ENCODE results near the gene WNT7B. TPM values are rescaled to one million over a fixed set of nuclear protein-coding genes. Genes with fewer than 3 reads are reported as not detected.

WNT7B gene
- total RNA-seq, 1 donor from 2014 or later: 1.8 TPM

DNA sequence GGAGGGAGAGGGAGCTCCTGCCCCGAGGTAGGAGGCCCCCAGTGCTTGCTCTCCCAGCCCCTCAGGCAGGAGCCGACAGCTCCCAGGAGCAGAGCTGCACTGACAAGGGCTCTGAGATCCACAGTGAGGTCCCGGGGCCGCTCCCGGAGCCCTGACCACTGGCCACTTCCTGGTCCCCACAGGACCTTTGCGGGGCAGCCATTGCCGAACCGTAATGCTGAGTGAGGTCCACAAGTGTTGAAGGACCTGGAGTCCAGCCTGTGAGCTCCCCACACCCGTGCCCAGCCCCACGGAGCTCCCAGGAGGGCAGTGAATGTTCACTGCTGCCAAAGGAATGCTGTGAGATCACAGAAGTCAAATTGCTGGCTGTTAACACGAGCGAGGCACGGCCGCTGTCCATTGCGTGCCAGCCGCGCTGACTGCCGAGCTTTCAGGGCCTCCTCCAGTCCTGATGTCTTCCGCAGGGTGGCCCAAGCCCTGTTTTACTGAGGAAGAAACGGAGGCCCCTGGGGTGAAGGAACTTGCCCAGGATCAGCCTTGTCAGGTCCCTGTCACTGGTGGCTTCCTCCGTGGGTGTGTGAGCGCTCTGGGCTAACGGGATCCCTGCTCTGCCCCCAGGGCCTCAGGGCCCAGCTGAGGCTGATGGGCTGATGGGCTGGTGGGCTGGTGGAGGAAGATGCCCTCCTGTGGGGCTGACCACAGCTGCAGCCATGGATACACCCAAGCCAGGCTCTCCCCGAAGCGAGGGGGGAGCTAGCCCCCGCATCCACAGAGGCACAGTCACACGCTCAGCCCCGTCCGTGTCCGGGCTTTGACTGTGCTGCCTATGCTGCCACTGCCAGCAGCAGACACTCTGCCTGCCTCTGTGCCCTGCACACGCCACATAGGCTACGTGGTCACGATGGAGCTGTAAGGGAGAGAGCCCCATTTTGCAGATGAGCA is 70.8 kb downstream of the WNT7B start:
- Histone ChIP-seq H3K27me3 (peaks cover 18% of the 10 kb centered on the region), H3K9ac (no peak overlapping the region), H3K4me3 (no peak overlapping the region), H3K9me3 (ENCODE audit: low read depth) (no peaks in the 10 kb centered on the region), H3K27ac (peak overlapping the region; percentile 86), H3K79me2 (ENCODE audit: low read depth) (no peaks in the 10 kb centered on the region), H3K4me2 (peak overlapping the region; percentile 73), H4K20me1 (ENCODE audit: low read depth) (peaks cover 11% of the 10 kb centered on the region), H3F3A (ENCODE audit: low read depth) (peaks cover 44% of the 10 kb centered on the region), H3K4me1 (peaks cover 61% of the 10 kb centered on the region), H3K36me3 (no peaks in the 10 kb centered on the region), H2AFZ (replicated peaks) (no peak overlapping the region)
- TF ChIP-seq, protein P1, sequence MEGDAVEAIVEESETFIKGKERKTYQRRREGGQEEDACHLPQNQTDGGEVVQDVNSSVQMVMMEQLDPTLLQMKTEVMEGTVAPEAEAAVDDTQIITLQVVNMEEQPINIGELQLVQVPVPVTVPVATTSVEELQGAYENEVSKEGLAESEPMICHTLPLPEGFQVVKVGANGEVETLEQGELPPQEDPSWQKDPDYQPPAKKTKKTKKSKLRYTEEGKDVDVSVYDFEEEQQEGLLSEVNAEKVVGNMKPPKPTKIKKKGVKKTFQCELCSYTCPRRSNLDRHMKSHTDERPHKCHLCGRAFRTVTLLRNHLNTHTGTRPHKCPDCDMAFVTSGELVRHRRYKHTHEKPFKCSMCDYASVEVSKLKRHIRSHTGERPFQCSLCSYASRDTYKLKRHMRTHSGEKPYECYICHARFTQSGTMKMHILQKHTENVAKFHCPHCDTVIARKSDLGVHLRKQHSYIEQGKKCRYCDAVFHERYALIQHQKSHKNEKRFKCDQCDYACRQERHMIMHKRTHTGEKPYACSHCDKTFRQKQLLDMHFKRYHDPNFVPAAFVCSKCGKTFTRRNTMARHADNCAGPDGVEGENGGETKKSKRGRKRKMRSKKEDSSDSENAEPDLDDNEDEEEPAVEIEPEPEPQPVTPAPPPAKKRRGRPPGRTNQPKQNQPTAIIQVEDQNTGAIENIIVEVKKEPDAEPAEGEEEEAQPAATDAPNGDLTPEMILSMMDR (IDR thresholded peaks at IDR 0.05): no peak
- TF ChIP-seq EZH2phosphoT487 (IDR thresholded peaks at IDR 0.05) (no peak), EZH2 (IDR thresholded peaks at IDR 0.05) (no peak)
- peaks cover 17% of the 10 kb centered on the region for H3K27me3 Mint-ChIP-seq (ENCODE audit: insufficient read depth, low read depth)
- peaks cover 62% of the 10 kb centered on the region for H3K4me1 Mint-ChIP-seq
- H3K9me3 Mint-ChIP-seq: no peaks in the 10 kb centered on the region
- peak; percentile 67 for DNase-seq (ENCODE audit: low spot score)
- H3K27ac Mint-ChIP-seq: peak overlapping the region; percentile 98
- peak overlapping the region; percentile 71 for H3K4me3 Mint-ChIP-seq
- H3K36me3 Mint-ChIP-seq: no peaks in the 10 kb centered on the region

DNA sequence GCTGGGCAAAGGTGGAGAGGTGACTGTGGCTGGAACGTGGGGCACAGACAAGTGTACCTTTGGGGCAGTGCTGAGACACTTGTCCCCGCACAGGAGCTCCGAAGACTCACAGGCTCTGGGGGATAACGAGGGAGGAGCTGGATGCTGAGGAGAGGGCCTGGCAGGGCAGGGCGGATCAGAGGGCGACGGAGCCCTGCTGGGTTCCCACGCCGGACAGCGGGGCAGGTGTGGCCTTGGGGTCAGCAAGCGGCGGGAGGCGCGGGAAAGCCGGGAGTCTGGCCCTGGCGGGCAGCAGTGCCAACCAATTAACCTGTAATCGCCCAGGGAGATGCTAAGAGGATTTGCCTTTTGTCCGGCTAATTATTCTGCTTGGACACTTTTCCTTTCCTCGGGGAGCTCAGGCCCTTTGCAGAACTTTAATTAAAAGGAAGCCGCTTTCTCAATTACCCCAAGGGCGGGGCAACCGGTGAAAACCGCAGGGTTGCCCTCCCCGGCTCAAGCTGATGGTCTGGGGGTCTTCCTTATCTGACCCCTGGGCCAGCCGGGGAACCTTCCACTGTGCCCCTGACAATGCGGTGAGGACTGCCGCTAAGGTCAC is 71.5 kb downstream of the WNT7B start:
- DNase-seq (ENCODE audit: low spot score): peak; percentile 95
- no peak overlapping the region for H3K9ac ChIP-seq
- H2AFZ ChIP-seq (replicated peaks): no peak overlapping the region
- TF ChIP-seq EZH2phosphoT487 (IDR thresholded peaks at IDR 0.05): peak; percentile 89
- TF ChIP-seq, protein P1 (IDR thresholded peaks at IDR 0.05): no peak
- peak overlapping the region; percentile 73 for H3K4me2 ChIP-seq
- H3K27me3 ChIP-seq: peaks cover 18% of the 10 kb centered on the region
- Mint-ChIP-seq H3K36me3 (no peaks in the 10 kb centered on the region), H3K27ac (peak overlapping the region; percentile 90), H3K4me1 (peaks cover 56% of the 10 kb centered on the region), H3K4me3 (peak overlapping the region; percentile 21), H3K27me3 (ENCODE audit: insufficient read depth, low read depth) (peaks cover 21% of the 10 kb centered on the region), H3K9me3 (no peaks in the 10 kb centered on the region)
- H3K4me1 ChIP-seq: peaks cover 55% of the 10 kb centered on the region
- no peaks in the 10 kb centered on the region for H3K36me3 ChIP-seq
- peaks cover 11% of the 10 kb centered on the region for H4K20me1 ChIP-seq (ENCODE audit: low read depth)
- H3K79me2 ChIP-seq (ENCODE audit: low read depth): no peaks in the 10 kb centered on the region
- H3K27ac ChIP-seq: peak overlapping the region; percentile 86
- H3F3A ChIP-seq (ENCODE audit: low read depth): peaks cover 38% of the 10 kb centered on the region
- no peaks in the 10 kb centered on the region for H3K9me3 ChIP-seq (ENCODE audit: low read depth)
- H3K4me3 ChIP-seq: no peak overlapping the region

DNA sequence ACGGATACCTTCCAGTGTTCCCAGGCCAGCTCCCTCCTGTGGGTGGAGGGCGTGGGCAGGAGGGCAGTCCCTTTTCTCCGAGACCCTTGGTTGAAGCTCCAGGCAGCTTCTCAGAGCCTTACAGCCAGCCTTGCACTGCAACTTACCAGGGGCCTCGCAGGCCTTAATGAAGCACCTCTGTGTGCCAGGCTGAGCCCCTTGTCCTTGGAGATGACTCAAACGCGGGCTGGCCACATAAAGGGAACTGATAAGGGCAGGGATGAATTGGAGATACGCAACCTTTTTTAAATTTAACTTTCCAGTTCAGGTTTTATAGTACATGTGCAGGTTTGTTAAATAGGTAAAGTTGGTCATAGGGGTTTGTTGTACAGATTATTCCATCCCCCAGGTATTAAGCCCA is 72.7 kb downstream of the WNT7B start:
- peak overlapping the region; percentile 90 for H3K27ac Mint-ChIP-seq
- Histone ChIP-seq H3K36me3 (no peaks in the 10 kb centered on the region), H2AFZ (replicated peaks) (no peak overlapping the region), H3K79me2 (ENCODE audit: low read depth) (no peaks in the 10 kb centered on the region), H3K4me2 (no peak overlapping the region), H3K9me3 (ENCODE audit: low read depth) (no peaks in the 10 kb centered on the region), H3K27ac (no peak overlapping the region), H3K4me3 (no peak overlapping the region), H3K9ac (no peak overlapping the region), H3F3A (ENCODE audit: low read depth) (peaks cover 33% of the 10 kb centered on the region), H3K4me1 (peaks cover 43% of the 10 kb centered on the region), H3K27me3 (peaks cover 18% of the 10 kb centered on the region), H4K20me1 (ENCODE audit: low read depth) (peaks cover 11% of the 10 kb centered on the region)
- DNase-seq (ENCODE audit: low spot score): no peak
- TF ChIP-seq EZH2phosphoT487 (IDR thresholded peaks at IDR 0.05) (no peak), EZH2 (IDR thresholded peaks at IDR 0.05) (no peak)
- TF ChIP-seq, protein P1 (IDR thresholded peaks at IDR 0.05): no peak
- H3K4me1 Mint-ChIP-seq: peaks cover 46% of the 10 kb centered on the region
- no peak overlapping the region for H3K4me3 Mint-ChIP-seq
- H3K9me3 Mint-ChIP-seq: no peaks in the 10 kb centered on the region
- H3K27me3 Mint-ChIP-seq (ENCODE audit: insufficient read depth, low read depth): peaks cover 18% of the 10 kb centered on the region
- no peaks in the 10 kb centered on the region for H3K36me3 Mint-ChIP-seq

All from neural progenitor cell (in vitro differentiated cells).